BJ (cell line): Measurements from ENCODE around the gene CNGA3. TPM values are rescaled to one million over a fixed set of nuclear protein-coding genes. Genes with fewer than 3 reads are reported as not detected.

Source experiments
- CTCF ChIA-PET: fragments of 350-600 bp; formaldehyde crosslinking; extraction: SDS; loops from one replicate; lab custom pipeline; 2021; ENCODE audit warnings: antibody characterized with exemption, inconsistent platforms; lab: Yijun Ruan, JAX
- POLR2A ChIA-PET: fragments of 300-600 bp; sonication (Branson Sonifier 250); formaldehyde crosslinking; extraction: SDS; loops from one replicate; lab custom pipeline; 2021; ENCODE audit warnings: antibody characterized with exemption; lab: Charles Lee
- DNase-seq: peaks from one replicate; pipeline ENCODE4 v3.0.0-alpha.2; 2011; ENCODE audit warnings: low read depth
- H3K27me3 ChIP-seq: 2 replicates; pipeline ENCODE4 v1.6.0; 2011; ENCODE audit warnings: low read length; ENCODE audit not compliant: control insufficient read depth, insufficient read depth
- H3K36me3 ChIP-seq: 2 replicates; pipeline ENCODE4 v1.5.1; 2011; ENCODE audit warnings: low read length; ENCODE audit not compliant: control insufficient read depth, insufficient read depth
- H3K4me3 ChIP-seq: 2 replicates; pipeline ENCODE4 v1.5.1; 2011; ENCODE audit warnings: low read depth, mild to moderate bottlenecking, control low read depth, low read length
- polyA plus RNA-seq: library from polyadenylated mRNA; depleted of rRNA; stranded (reverse); fragments of >200 nt; gene quantifications from 2 replicates; pipeline ENCODE4 v1.2.3, GENCODE V29; 2011
- TF ChIP-seq, protein P1 (sequence below): IDR thresholded peaks from 2 replicates; pipeline ENCODE4 v1.5.1; 2011; ENCODE audit warnings: low read depth, mild to moderate bottlenecking, control low read depth, inconsistent platforms, low read length, moderate library complexity; ENCODE audit not compliant: insufficient read depth

The CNGA3 gene
- polyA plus RNA-seq, 1 experiment: not detected

DNA sequence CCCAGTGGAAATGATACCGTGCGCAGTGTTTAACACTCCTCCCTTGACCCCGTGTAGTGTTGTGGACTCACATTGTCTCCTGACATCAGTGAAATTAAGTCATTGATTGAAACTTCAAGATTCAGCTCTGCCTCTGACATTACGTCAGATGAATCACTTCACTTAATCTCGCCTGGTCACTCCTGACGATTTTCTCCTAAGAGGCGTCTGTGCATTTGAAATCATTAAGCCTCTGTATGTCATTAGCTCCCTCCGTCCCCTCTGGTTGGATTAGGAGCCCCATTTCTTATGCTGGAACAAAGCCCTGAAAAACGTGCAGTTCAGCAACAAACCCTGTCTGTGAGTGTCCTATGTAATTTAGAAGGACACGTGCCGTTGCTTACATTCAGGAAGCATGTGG is 36.7 kb upstream of the CNGA3 start:
- H3K36me3 ChIP-seq: no peaks in the 10 kb centered on the region
- ChIA-PET CTCF (no interaction called here), POLR2A (no interaction called here)
- no peak overlapping the region for H3K4me3 ChIP-seq
- H3K27me3 ChIP-seq: no peaks in the 10 kb centered on the region
- DNase-seq: no peak
- TF ChIP-seq, protein P1, sequence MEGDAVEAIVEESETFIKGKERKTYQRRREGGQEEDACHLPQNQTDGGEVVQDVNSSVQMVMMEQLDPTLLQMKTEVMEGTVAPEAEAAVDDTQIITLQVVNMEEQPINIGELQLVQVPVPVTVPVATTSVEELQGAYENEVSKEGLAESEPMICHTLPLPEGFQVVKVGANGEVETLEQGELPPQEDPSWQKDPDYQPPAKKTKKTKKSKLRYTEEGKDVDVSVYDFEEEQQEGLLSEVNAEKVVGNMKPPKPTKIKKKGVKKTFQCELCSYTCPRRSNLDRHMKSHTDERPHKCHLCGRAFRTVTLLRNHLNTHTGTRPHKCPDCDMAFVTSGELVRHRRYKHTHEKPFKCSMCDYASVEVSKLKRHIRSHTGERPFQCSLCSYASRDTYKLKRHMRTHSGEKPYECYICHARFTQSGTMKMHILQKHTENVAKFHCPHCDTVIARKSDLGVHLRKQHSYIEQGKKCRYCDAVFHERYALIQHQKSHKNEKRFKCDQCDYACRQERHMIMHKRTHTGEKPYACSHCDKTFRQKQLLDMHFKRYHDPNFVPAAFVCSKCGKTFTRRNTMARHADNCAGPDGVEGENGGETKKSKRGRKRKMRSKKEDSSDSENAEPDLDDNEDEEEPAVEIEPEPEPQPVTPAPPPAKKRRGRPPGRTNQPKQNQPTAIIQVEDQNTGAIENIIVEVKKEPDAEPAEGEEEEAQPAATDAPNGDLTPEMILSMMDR: no peak

DNA sequence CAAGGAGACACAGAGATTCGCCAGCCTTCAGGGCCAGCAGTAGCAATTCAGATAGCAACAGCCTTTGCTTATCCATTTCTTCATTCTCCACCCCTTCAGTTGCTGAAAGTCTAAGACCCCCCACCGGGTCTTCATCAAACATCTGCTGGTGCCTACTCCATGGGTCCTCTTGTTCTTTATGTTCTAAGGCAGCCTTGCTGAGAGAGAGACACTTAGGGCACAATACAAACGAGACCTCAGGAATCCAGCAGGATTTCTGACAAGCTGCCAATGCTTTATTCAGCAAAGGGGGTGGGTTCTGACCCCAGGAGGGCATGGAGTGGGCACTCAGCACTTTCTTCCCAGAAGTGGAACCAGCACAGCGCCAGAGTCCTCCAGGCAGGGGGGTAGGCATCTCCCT is 36.2 kb upstream of the CNGA3 start:
- H3K4me3 ChIP-seq: no peak overlapping the region
- CTCF ChIA-PET: no interaction called here
- no peak for DNase-seq
- no peaks in the 10 kb centered on the region for H3K27me3 ChIP-seq
- H3K36me3 ChIP-seq: no peaks in the 10 kb centered on the region
- TF ChIP-seq, protein P1: no peak
- POLR2A ChIA-PET: no interaction called here

DNA sequence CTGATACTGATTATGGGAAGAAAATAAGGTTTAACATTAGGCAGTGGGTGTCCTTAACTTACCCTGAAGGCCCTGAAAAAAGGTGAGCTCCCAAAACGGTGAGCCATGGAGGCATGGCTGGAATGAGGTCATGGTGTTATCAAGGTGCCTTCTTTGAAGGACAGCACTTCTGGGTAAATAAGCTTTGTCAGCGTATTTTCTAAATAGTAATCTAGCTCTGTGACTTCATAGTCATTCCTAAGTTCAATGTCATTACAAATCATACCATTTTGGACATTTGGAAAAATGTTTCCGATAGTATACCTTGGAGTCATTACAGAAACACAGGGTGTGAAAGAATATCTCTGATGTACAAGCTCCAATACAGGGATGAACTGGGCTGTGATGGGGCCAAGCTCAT is 35.2 kb upstream of the CNGA3 start:
- CTCF ChIA-PET: interaction anchor here (0.6 kb wide), 1 partner anchor 25 kb away, joined by 3 read pairs; no protein-coding TSS in a partner anchor

DNA sequence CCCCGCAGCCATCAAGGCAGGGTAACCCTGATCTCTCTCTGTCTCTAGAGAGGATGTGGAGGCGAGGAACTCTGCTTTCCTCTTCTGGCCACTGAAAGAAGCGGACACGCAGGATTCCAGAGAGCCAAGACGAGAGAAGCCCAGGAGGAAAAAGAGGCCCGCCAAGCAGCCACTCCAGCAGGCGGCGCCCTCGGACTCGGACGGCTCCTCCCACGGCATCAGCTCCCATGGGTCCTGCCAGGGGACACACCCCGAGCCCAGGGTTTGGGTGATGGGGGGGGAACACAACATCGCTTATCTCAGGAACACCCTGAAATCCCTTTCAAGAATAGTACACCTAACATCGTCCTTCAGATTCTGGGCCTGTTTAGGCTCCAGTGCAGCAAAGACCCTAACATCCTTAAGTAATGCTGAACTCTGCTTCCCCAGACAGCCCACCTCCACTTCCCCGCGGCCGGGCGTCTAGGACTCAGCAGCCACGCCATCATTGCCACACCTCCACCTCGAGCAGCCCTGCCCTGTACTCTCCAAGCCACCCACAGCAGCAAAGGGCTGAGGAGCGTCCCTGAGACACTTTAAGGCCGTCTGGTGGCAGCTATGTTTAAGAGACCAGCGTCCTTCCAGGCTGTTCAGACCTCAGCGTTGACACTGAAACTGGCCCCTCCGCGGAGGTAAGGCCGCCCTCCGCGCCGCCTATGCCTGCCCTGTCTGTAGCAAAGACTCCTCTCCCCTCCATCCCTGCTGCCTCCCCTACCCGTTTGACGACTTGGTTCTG is 34.3 kb upstream of the CNGA3 start:
- TF ChIP-seq, protein P1: no peak
- Histone ChIP-seq H3K36me3 (no peaks in the 10 kb centered on the region), H3K4me3 (no peak overlapping the region), H3K27me3 (no peaks in the 10 kb centered on the region)
- ChIA-PET CTCF (interaction anchor here (0.6 kb wide), 1 partner anchor 24 kb away, joined by 3 read pairs; no protein-coding TSS in a partner anchor), POLR2A (no interaction called here)
- no peak for DNase-seq

More for the DNA sequence above, 35.2 kb upstream of the CNGA3 start:
- H3K4me3 ChIP-seq: no peak overlapping the region
- H3K27me3 ChIP-seq: no peaks in the 10 kb centered on the region
- no peak for DNase-seq
- TF ChIP-seq, protein P1: no peak
- POLR2A ChIA-PET: no interaction called here
- no peaks in the 10 kb centered on the region for H3K36me3 ChIP-seq

DNA sequence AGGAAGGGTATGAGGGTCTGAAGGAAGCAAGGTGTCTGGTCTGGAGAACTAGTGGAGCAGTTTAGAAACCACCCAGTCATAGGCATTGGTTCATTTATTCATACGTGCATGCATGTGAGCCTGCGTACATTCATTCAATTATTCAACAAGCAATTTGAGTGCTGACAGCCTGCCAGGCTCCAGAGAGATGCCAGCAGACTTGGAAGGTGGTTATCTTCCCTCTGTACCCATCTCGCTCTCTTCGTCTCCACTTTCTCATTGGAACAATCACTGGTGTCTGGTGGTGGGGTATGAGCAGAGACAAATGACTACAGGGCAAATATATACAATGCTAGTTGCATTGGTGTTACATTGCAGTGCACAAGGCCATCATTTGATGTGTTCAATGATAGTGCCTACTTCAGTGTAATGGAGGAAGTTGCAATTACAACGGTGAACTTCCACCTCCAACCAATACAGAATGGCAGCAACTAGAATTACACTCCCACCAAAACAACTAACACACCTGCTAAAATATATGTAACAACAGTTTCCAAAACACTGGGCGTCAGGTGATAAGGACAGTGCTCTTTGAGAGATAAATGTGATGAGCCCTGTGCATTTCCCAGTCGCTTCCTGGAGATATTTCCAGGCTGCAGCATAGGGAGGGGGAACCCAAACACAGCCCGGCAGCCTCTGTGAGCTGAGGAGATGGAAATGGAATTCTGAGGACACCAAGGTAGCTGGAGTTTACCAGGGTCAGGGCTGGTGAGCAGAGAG is 32.6 kb upstream of the CNGA3 start:
- no peak for DNase-seq
- CTCF ChIA-PET: no interaction called here
- H3K27me3 ChIP-seq: no peaks in the 10 kb centered on the region
- H3K36me3 ChIP-seq: no peaks in the 10 kb centered on the region
- POLR2A ChIA-PET: no interaction called here
- TF ChIP-seq, protein P1: no peak
- no peak overlapping the region for H3K4me3 ChIP-seq
